Activated CD4-positive, alpha-beta memory T cell treated with anti-CD3 and anti-CD28 coated beads, Interleukin-2, amount 10 ng/mL, durations not matched to agents 7 days and 5 days (primary cell): ENCODE data around the gene MEG3. TPM values are rescaled to one million over a fixed set of nuclear protein-coding genes. Genes with fewer than 3 reads are reported as not detected.
A peak's percentile ranks its signal among the peaks of the same experiment; 100 is the strongest.

ENCODE experiments used
- CTCF ChIA-PET: fragments of 350-600 bp; sonication (Branson Sonifier 250); formaldehyde crosslinking; loops from one replicate; lab custom pipeline; 2021; ENCODE audit warnings: antibody characterized with exemption, inconsistent platforms; lab: Charles Lee
- POLR2A ChIA-PET: fragments of 350-600 bp; sonication (Branson Sonifier 250); formaldehyde crosslinking; loops from one replicate; lab custom pipeline; 2021; ENCODE audit warnings: antibody characterized with exemption; lab: Charles Lee
- DNase-seq: peaks from one replicate; pipeline ENCODE4 v3.0.0-alpha.2; 2020
- H3K27ac Mint-ChIP-seq: one replicate; pipeline ENCODE4 v1.8.0; 2021; ENCODE audit warnings: mild to moderate bottlenecking, mixed read lengths
- H3K27me3 Mint-ChIP-seq: one replicate; pipeline ENCODE4 v1.8.0; 2021; ENCODE audit warnings: mixed read lengths
- H3K36me3 Mint-ChIP-seq: one replicate; pipeline ENCODE4 v1.8.0; 2021; ENCODE audit warnings: low read depth, mixed read lengths
- H3K4me1 Mint-ChIP-seq: one replicate; pipeline ENCODE4 v1.8.0; 2021; ENCODE audit warnings: mixed read lengths
- H3K4me3 Mint-ChIP-seq: one replicate; pipeline ENCODE4 v1.8.0; 2021; ENCODE audit warnings: mild to moderate bottlenecking, mixed read lengths
- H3K9me3 Mint-ChIP-seq: one replicate; pipeline ENCODE4 v1.8.0; 2021; ENCODE audit warnings: mixed read lengths
- total RNA-seq, 2 experiments: library from RNA; stranded (reverse); gene quantifications; one replicate each; pipeline ENCODE4 v1.2.3, GENCODE V29; 2021

The MEG3 gene
- total RNA-seq, 2 experiments from 2014 or later: not detected

GRCh38 chr14:100844421-100844820 is 18.5 kb downstream of the MEG3 start:
- H3K27ac Mint-ChIP-seq: no peak overlapping the region
- POLR2A ChIA-PET: no interaction called here
- DNase-seq: no peak
- H3K4me3 Mint-ChIP-seq: no peak overlapping the region
- no peaks in the 10 kb centered on the region for H3K9me3 Mint-ChIP-seq
- H3K27me3 Mint-ChIP-seq: no peaks in the 10 kb centered on the region
- CTCF ChIA-PET: no interaction called here
- no peaks in the 10 kb centered on the region for H3K4me1 Mint-ChIP-seq
- H3K36me3 Mint-ChIP-seq: no peaks in the 10 kb centered on the region

GRCh38 chr14:100844846-100845245 is 18.9 kb downstream of the MEG3 start:
- Mint-ChIP-seq H3K9me3 (no peaks in the 10 kb centered on the region), H3K36me3 (no peaks in the 10 kb centered on the region), H3K27ac (no peak overlapping the region), H3K4me3 (no peak overlapping the region), H3K4me1 (no peaks in the 10 kb centered on the region), H3K27me3 (no peaks in the 10 kb centered on the region)
- ChIA-PET CTCF (no interaction called here), POLR2A (no interaction called here)
- DNase-seq: no peak

GRCh38 chr14:100845341-100845740 is 19.4 kb downstream of the MEG3 start:
- no peak overlapping the region for H3K27ac Mint-ChIP-seq
- no peaks in the 10 kb centered on the region for H3K27me3 Mint-ChIP-seq
- H3K36me3 Mint-ChIP-seq: no peaks in the 10 kb centered on the region
- ChIA-PET POLR2A (no interaction called here), CTCF (no interaction called here)
- H3K4me3 Mint-ChIP-seq: no peak overlapping the region
- H3K4me1 Mint-ChIP-seq: no peaks in the 10 kb centered on the region
- DNase-seq: no peak
- H3K9me3 Mint-ChIP-seq: no peaks in the 10 kb centered on the region

- H3K9me3 Mint-ChIP-seq: no peaks in the 10 kb centered on the region
- H3K27me3 Mint-ChIP-seq: no peaks in the 10 kb centered on the region
- CTCF ChIA-PET: no interaction called here
- H3K4me1 Mint-ChIP-seq: peaks cover 2% of the 10 kb centered on the region
- no peak for DNase-seq
- H3K4me3 Mint-ChIP-seq: no peak overlapping the region
- POLR2A ChIA-PET: no interaction called here
- no peaks in the 10 kb centered on the region for H3K36me3 Mint-ChIP-seq
- no peak overlapping the region for H3K27ac Mint-ChIP-seq
Observed at GRCh38 chr14:100846309-100846859, 20.5 kb downstream of the MEG3 start.

- Mint-ChIP-seq H3K27ac (no peak overlapping the region), H3K9me3 (no peaks in the 10 kb centered on the region), H3K36me3 (no peaks in the 10 kb centered on the region), H3K4me3 (no peak overlapping the region), H3K27me3 (no peaks in the 10 kb centered on the region), H3K4me1 (peaks cover 2% of the 10 kb centered on the region)
- POLR2A ChIA-PET: no interaction called here
- CTCF ChIA-PET: no interaction called here
- DNase-seq: no peak
Observed at GRCh38 chr14:100849115-100849781, 23.3 kb downstream of the MEG3 start.

GRCh38 chr14:100850841-100851585 is 25.1 kb downstream of the MEG3 start:
- Mint-ChIP-seq H3K27me3 (no peaks in the 10 kb centered on the region), H3K4me3 (no peak overlapping the region), H3K9me3 (no peaks in the 10 kb centered on the region), H3K4me1 (peaks cover 2% of the 10 kb centered on the region), H3K36me3 (no peaks in the 10 kb centered on the region), H3K27ac (no peak overlapping the region)
- ChIA-PET POLR2A (no interaction called here), CTCF (interaction anchor here (0.7 to 1.5 kb wide), 4 partner anchors 8 to 1711 kb away, joined by 3 to 4 read pairs (median 3); no protein-coding TSS in a partner anchor)
- DNase-seq: peak; percentile 83

- Mint-ChIP-seq H3K27ac (no peak overlapping the region), H3K9me3 (no peaks in the 10 kb centered on the region), H3K36me3 (no peaks in the 10 kb centered on the region), H3K27me3 (no peaks in the 10 kb centered on the region), H3K4me1 (peaks cover 2% of the 10 kb centered on the region), H3K4me3 (no peak overlapping the region)
- CTCF ChIA-PET: interaction anchor here (1.2 to 1.5 kb wide), 2 partner anchors 9 to 384 kb away, joined by 3 read pairs; no protein-coding TSS in a partner anchor
- POLR2A ChIA-PET: no interaction called here
- DNase-seq: no peak
Observed at GRCh38 chr14:100851586-100851916, 25.6 kb downstream of the MEG3 start.

GRCh38 chr14:100851946-100852620 is 26.2 kb downstream of the MEG3 start:
- H3K36me3 Mint-ChIP-seq: no peaks in the 10 kb centered on the region
- H3K4me3 Mint-ChIP-seq: no peak overlapping the region
- H3K4me1 Mint-ChIP-seq: peaks cover 2% of the 10 kb centered on the region
- ChIA-PET CTCF (no interaction called here), POLR2A (no interaction called here)
- H3K27me3 Mint-ChIP-seq: no peaks in the 10 kb centered on the region
- H3K27ac Mint-ChIP-seq: no peak overlapping the region
- no peak for DNase-seq
- no peaks in the 10 kb centered on the region for H3K9me3 Mint-ChIP-seq

GRCh38 chr14:100854435-100854834 is 28.5 kb downstream of the MEG3 start:
- CTCF ChIA-PET: no interaction called here
- DNase-seq: no peak
- H3K9me3 Mint-ChIP-seq: no peaks in the 10 kb centered on the region
- POLR2A ChIA-PET: no interaction called here
- H3K27me3 Mint-ChIP-seq: no peaks in the 10 kb centered on the region
- H3K27ac Mint-ChIP-seq: no peak overlapping the region
- H3K4me1 Mint-ChIP-seq: peaks cover 2% of the 10 kb centered on the region
- H3K4me3 Mint-ChIP-seq: no peak overlapping the region
- H3K36me3 Mint-ChIP-seq: no peaks in the 10 kb centered on the region

GRCh38 chr14:100855256-100855930 is 29.5 kb downstream of the MEG3 start:
- POLR2A ChIA-PET: no interaction called here
- Mint-ChIP-seq H3K27me3 (no peaks in the 10 kb centered on the region), H3K4me3 (no peak overlapping the region), H3K36me3 (no peaks in the 10 kb centered on the region), H3K9me3 (no peaks in the 10 kb centered on the region), H3K4me1 (peaks cover 2% of the 10 kb centered on the region), H3K27ac (no peak overlapping the region)
- DNase-seq: no peak
- CTCF ChIA-PET: interaction anchor here (0.6 kb wide), 1 partner anchor 772 kb away, joined by 3 read pairs; no protein-coding TSS in a partner anchor

GRCh38 chr14:100856056-100856950 is 30.4 kb downstream of the MEG3 start:
- Mint-ChIP-seq H3K4me3 (no peak overlapping the region), H3K27me3 (no peaks in the 10 kb centered on the region), H3K4me1 (no peaks in the 10 kb centered on the region), H3K36me3 (no peaks in the 10 kb centered on the region), H3K9me3 (no peaks in the 10 kb centered on the region), H3K27ac (no peak overlapping the region)
- CTCF ChIA-PET: interaction anchor here (0.6 to 0.7 kb wide), 2 partner anchors 35 to 771 kb away, joined by 3 to 4 read pairs; no protein-coding TSS in a partner anchor
- DNase-seq: no peak
- POLR2A ChIA-PET: no interaction called here
